Panc1 (cell line): ENCODE results near the gene TLCD3B.

Experiments used
- POLR2AphosphoS5 ChIP-seq: IDR thresholded peaks from 2 replicates; pipeline ENCODE4 v1.6.1; 2012; ENCODE audit warnings: mild to moderate bottlenecking, low read depth, low read length, moderate library complexity
- TCF7L2 ChIP-seq: IDR thresholded peaks from 2 replicates; pipeline ENCODE4 v1.6.1; 2011; ENCODE audit warnings: mild to moderate bottlenecking, low read depth, low read length, inconsistent platforms
- TF ChIP-seq, protein P1 (sequence below): fragments of 450-650 bp; IDR thresholded peaks from 2 replicates; pipeline ENCODE4 v1.5.1; 2017; ENCODE audit warnings: mild to moderate bottlenecking
- TF ChIP-seq, protein P2 (sequence below), 2 experiments: IDR thresholded peaks; 2 replicates each; pipeline ENCODE4 v1.6.1; 2011 to 2012; ENCODE audit warnings: low read depth in 2 of 2, control low read depth in 1 of 2, low read length in 1 of 2, mild to moderate bottlenecking in 1 of 2, moderate library complexity in 1 of 2; ENCODE audit not compliant: insufficient read depth in 1 of 2

DNA sequence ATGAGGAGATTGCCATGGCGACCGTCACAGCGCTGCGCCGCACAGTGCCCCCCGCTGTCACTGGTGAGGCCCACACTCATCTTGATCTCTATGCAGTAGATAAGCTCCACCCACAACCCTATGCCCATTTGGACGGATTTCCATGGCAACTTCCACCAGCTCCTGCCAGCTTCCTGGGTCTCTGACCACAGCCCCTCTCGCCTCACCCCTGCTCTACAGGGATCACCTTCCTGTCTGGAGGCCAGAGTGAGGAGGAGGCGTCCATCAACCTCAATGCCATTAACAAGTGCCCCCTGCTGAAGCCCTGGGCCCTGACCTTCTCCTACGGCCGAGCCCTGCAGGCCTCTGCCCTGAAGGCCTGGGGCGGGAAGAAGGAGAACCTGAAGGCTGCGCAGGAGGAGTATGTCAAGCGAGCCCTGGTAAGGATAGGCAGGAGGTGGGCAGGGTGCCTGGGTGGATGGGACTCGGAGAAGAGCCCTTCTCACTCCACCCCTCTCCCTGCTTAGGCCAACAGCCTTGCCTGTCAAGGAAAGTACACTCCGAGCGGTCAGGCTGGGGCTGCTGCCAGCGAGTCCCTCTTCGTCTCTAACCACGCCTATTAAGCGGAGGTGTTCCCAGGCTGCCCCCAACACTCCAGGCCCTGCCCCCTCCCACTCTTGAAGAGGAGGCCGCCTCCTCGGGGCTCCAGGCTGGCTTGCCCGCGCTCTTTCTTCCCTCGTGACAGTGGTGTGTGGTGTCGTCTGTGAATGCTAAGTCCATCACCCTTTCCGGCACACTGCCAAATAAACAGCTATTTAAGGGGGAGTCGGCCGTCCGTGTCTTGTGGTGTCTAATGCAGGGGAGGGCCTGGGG, 38.8 kb upstream of the TLCD3B start:
- TF ChIP-seq, protein P1, sequence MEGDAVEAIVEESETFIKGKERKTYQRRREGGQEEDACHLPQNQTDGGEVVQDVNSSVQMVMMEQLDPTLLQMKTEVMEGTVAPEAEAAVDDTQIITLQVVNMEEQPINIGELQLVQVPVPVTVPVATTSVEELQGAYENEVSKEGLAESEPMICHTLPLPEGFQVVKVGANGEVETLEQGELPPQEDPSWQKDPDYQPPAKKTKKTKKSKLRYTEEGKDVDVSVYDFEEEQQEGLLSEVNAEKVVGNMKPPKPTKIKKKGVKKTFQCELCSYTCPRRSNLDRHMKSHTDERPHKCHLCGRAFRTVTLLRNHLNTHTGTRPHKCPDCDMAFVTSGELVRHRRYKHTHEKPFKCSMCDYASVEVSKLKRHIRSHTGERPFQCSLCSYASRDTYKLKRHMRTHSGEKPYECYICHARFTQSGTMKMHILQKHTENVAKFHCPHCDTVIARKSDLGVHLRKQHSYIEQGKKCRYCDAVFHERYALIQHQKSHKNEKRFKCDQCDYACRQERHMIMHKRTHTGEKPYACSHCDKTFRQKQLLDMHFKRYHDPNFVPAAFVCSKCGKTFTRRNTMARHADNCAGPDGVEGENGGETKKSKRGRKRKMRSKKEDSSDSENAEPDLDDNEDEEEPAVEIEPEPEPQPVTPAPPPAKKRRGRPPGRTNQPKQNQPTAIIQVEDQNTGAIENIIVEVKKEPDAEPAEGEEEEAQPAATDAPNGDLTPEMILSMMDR = no peak
- TF ChIP-seq, protein P2, sequence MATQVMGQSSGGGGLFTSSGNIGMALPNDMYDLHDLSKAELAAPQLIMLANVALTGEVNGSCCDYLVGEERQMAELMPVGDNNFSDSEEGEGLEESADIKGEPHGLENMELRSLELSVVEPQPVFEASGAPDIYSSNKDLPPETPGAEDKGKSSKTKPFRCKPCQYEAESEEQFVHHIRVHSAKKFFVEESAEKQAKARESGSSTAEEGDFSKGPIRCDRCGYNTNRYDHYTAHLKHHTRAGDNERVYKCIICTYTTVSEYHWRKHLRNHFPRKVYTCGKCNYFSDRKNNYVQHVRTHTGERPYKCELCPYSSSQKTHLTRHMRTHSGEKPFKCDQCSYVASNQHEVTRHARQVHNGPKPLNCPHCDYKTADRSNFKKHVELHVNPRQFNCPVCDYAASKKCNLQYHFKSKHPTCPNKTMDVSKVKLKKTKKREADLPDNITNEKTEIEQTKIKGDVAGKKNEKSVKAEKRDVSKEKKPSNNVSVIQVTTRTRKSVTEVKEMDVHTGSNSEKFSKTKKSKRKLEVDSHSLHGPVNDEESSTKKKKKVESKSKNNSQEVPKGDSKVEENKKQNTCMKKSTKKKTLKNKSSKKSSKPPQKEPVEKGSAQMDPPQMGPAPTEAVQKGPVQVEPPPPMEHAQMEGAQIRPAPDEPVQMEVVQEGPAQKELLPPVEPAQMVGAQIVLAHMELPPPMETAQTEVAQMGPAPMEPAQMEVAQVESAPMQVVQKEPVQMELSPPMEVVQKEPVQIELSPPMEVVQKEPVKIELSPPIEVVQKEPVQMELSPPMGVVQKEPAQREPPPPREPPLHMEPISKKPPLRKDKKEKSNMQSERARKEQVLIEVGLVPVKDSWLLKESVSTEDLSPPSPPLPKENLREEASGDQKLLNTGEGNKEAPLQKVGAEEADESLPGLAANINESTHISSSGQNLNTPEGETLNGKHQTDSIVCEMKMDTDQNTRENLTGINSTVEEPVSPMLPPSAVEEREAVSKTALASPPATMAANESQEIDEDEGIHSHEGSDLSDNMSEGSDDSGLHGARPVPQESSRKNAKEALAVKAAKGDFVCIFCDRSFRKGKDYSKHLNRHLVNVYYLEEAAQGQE (IDR thresholded peaks at IDR 0.05; ENCODE audit: insufficient read depth in 1 of 2, low read depth in 2 of 2, low read length in 1 of 2) = no peak
- no peak for TF ChIP-seq POLR2AphosphoS5
- TF ChIP-seq TCF7L2 = no peak
